Hepatocyte (in vitro differentiated cells): Measurements from ENCODE around the gene NMNAT3. TPM values are rescaled to one million over a fixed set of nuclear protein-coding genes. Genes with fewer than 3 reads are reported as not detected.
A peak's percentile ranks its signal among the peaks of the same experiment; 100 is the strongest.

Experiments used
- DNase-seq: peaks from one replicate; pipeline ENCODE4 v3.0.0-alpha.2; 2016; ENCODE audit warnings: low spot score
- H2AFZ ChIP-seq: fragments of 200-600 bp; sonication (generic); 2 replicates; pipeline ENCODE4 v1.6.0; 2016; ENCODE audit warnings: antibody characterized with exemption, mild to moderate bottlenecking
- H3K27ac ChIP-seq: fragments of 200-600 bp; sonication (generic); 2 replicates; pipeline ENCODE4 v1.5.1; 2016; ENCODE audit warnings: mild to moderate bottlenecking
- H3K27me3 ChIP-seq: fragments of 200-600 bp; sonication (generic); 2 replicates; pipeline ENCODE4 v1.6.1; 2016
- H3K36me3 ChIP-seq: fragments of 200-600 bp; sonication (generic); replicated peaks from 2 replicates; pipeline ENCODE4 v1.5.1; 2016; ENCODE audit warnings: low read depth; ENCODE audit not compliant: insufficient read depth
- H3K4me1 ChIP-seq: fragments of 200-600 bp; sonication (generic); 2 replicates; pipeline ENCODE4 v1.5.1; 2016; ENCODE audit warnings: mild to moderate bottlenecking, moderate library complexity; ENCODE audit not compliant: insufficient read depth
- H3K4me2 ChIP-seq: fragments of 200-600 bp; sonication (generic); 2 replicates; pipeline ENCODE4 v1.6.0; 2016
- H3K4me3 ChIP-seq: fragments of 200-600 bp; sonication (generic); 2 replicates; pipeline ENCODE4 v1.5.1; 2016; ENCODE audit warnings: mild to moderate bottlenecking
- H3K79me2 ChIP-seq: fragments of 200-600 bp; sonication (generic); 2 replicates; pipeline ENCODE4 v1.6.0; 2017; ENCODE audit warnings: mild to moderate bottlenecking
- H3K9me2 ChIP-seq: fragments of 200-600 bp; sonication (generic); replicated peaks from 2 replicates; pipeline ENCODE4 v1.6.0; 2017; ENCODE audit warnings: mild to moderate bottlenecking; ENCODE audit not compliant: insufficient read depth
- H3K9me3 ChIP-seq: fragments of 200-600 bp; sonication (generic); 2 replicates; pipeline ENCODE4 v1.5.1; 2016; ENCODE audit warnings: low read depth, mild to moderate bottlenecking
- H4K20me1 ChIP-seq: fragments of 200-600 bp; sonication (generic); 2 replicates; pipeline ENCODE4 v1.6.0; 2016; ENCODE audit warnings: mild to moderate bottlenecking; ENCODE audit not compliant: insufficient read depth, poor library complexity, severe bottlenecking
- CTCF ChIP-seq: fragments of 200-600 bp; sonication (generic); IDR thresholded peaks from 2 replicates; pipeline ENCODE4 v1.5.1; 2016; ENCODE audit warnings: antibody characterized with exemption, mild to moderate bottlenecking; ENCODE audit not compliant: poor library complexity
- EZH2 ChIP-seq: fragments of 200-600 bp; sonication (generic); IDR thresholded peaks from 2 replicates; pipeline ENCODE4 v1.6.1; 2016; ENCODE audit warnings: antibody characterized with exemption, mild to moderate bottlenecking, borderline replicate concordance
- EZH2phosphoT487 ChIP-seq: fragments of 200-600 bp; sonication (generic); IDR thresholded peaks from one replicate; pipeline ENCODE4 v1.6.1; 2018; ENCODE audit warnings: antibody characterized with exemption, mild to moderate bottlenecking, low read depth, moderate library complexity; ENCODE audit not compliant: unreplicated experiment, severe bottlenecking
- WGBS: methylation state at CpG from one replicate; pipeline ENCODE4 v1.1.6; 2016; ENCODE audit warnings: low lambda C conversion rate; ENCODE audit errors: missing lambda C conversion rate; 5-methylcytosine and 5-hydroxymethylcytosine counted together
- polyA plus RNA-seq: library from polyadenylated mRNA; unstranded; fragments of >200 nt; fragmentation: Nextera tagmentation; extraction: Ambion mirVana; gene quantifications from 2 replicates; pipeline ENCODE4 v1.2.1, GENCODE V29; 2016
- total RNA-seq: library from RNA; depleted of rRNA; stranded (reverse); fragments of >200 nt; gene quantifications from 2 replicates; pipeline ENCODE4 v1.2.3, GENCODE V29; 2014

NMNAT3 gene
- total and polyA plus RNA-seq, 2 experiments from 2014 or later: 4.7 to 8.3 TPM

DNA sequence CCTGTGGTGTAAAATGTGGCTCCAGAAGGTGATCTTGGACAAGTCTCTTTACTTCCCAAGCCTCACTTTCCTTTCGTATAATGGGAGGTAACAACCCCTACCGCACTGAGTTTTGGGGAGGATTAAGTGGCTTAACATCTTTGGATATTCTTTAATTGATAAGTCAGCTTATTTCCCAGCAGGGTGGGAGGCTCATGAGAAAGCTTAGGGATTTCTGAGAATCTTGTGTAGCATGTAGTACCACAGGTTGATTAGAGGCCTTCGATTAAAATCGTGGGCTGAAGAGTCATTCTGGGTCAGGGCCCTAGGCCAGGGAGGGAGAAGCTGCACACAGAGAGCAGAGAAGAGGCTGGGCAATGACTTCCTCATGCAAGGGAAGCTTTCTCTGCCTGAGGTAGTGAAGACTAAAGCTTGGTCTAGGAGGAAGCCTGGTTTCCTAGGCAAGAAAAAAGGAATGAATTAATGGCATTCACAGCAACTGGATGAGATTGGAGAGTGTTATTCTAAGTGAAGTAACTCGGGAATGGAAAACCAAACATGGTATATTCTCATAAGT is 1.5 kb upstream of the NMNAT3 start:
- Histone ChIP-seq H3K9me3 (no peaks in the 10 kb centered on the region), H3K4me2 (no peak overlapping the region), H3K4me1 (no peaks in the 10 kb centered on the region), H3K27me3 (no peaks in the 10 kb centered on the region), H3K9me2 (no peaks in the 10 kb centered on the region), H2AFZ (no peak overlapping the region), H3K36me3 (no peaks in the 10 kb centered on the region), H3K27ac (no peak overlapping the region), H4K20me1 (no peaks in the 10 kb centered on the region), H3K79me2 (peaks cover 5% of the 10 kb centered on the region), H3K4me3 (no peak overlapping the region)
- DNase-seq: no peak
- 88% methylated on average over 5 of the region's 5 CpGs for WGBS
- TF ChIP-seq CTCF (no peak), EZH2phosphoT487 (no peak), EZH2 (no peak)

- peaks cover 5% of the 10 kb centered on the region for H3K79me2 ChIP-seq
- no peaks in the 10 kb centered on the region for H3K9me2 ChIP-seq
- H3K27ac ChIP-seq: peak overlapping the region; percentile 66
- no peak for TF ChIP-seq CTCF
- no peak for TF ChIP-seq EZH2
- TF ChIP-seq EZH2phosphoT487: no peak
- DNase-seq: no peak
- H3K4me3 ChIP-seq: peak overlapping the region; percentile 82
- H4K20me1 ChIP-seq: no peaks in the 10 kb centered on the region
- no peaks in the 10 kb centered on the region for H3K36me3 ChIP-seq
- no peaks in the 10 kb centered on the region for H3K27me3 ChIP-seq
- whole genome bisulfite sequencing: 70% methylated on average over 10 of the region's 10 CpGs
- H3K9me3 ChIP-seq: no peaks in the 10 kb centered on the region
- no peaks in the 10 kb centered on the region for H3K4me1 ChIP-seq
- H2AFZ ChIP-seq: peak overlapping the region; percentile 99
- H3K4me2 ChIP-seq: peak overlapping the region; percentile 93
These were observed 962 bp downstream of the NMNAT3 start for GRCh38 chr3:139676632-139677387.

- Histone ChIP-seq H3K4me1 (no peaks in the 10 kb centered on the region), H3K4me2 (peak overlapping the region; percentile 93), H3K9me3 (no peaks in the 10 kb centered on the region), H3K4me3 (no peak overlapping the region), H3K27ac (no peak overlapping the region), H3K79me2 (peaks cover 5% of the 10 kb centered on the region), H3K27me3 (no peaks in the 10 kb centered on the region), H3K36me3 (no peaks in the 10 kb centered on the region), H2AFZ (no peak overlapping the region), H4K20me1 (no peaks in the 10 kb centered on the region), H3K9me2 (no peaks in the 10 kb centered on the region)
- TF ChIP-seq EZH2phosphoT487: no peak
- TF ChIP-seq EZH2: no peak
- no peak for TF ChIP-seq CTCF
- DNase-seq: no peak
- 76% methylated on average over 1 of the region's 1 CpG for WGBS
These were observed 1.7 kb downstream of the NMNAT3 start for GRCh38 chr3:139676108-139676507.
